Measurements from ENCODE around the gene SRC.

The SRC gene

GRCh38 chr20:37435607-37436006 is 89.7 kb downstream of the SRC start:
- DNase-seq: no peak

- DNase-seq: no peak
Observed at GRCh38 chr20:37436527-37437186, 90.7 kb downstream of the SRC start.

- no peak for DNase-seq
Observed at GRCh38 chr20:37437676-37438075, 91.7 kb downstream of the SRC start.

GRCh38 chr20:37438464-37439222 is 92.7 kb downstream of the SRC start:
- no peak for DNase-seq

- no peak for DNase-seq
Observed at GRCh38 chr20:37439223-37439933, 93.4 kb downstream of the SRC start.

GRCh38 chr20:37441023-37441422 is 95.1 kb downstream of the SRC start:
- DNase-seq: no peak

- DNase-seq: no peak
Observed at GRCh38 chr20:37442547-37442946, 96.6 kb downstream of the SRC start.

GRCh38 chr20:37442986-37443385 is 97.0 kb downstream of the SRC start:
- DNase-seq: no peak

- DNase-seq: no peak
Observed at GRCh38 chr20:37443596-37443995, 97.7 kb downstream of the SRC start.

- no peak for DNase-seq
Observed at GRCh38 chr20:37445041-37445440, 99.1 kb downstream of the SRC start.

GRCh38 chr20:37446286-37447032 is 100.5 kb downstream of the SRC start:
- no peak for DNase-seq

GRCh38 chr20:37447688-37448087 is 101.7 kb downstream of the SRC start:
- DNase-seq: no peak

GRCh38 chr20:37449276-37449675 is 103.3 kb downstream of the SRC start:
- DNase-seq: no peak

- DNase-seq: no peak
Observed at GRCh38 chr20:37450344-37450743, 104.4 kb downstream of the SRC start.

- no peak for DNase-seq
Observed at GRCh38 chr20:37451616-37452015, 105.7 kb downstream of the SRC start.

GRCh38 chr20:37452236-37452635 is 106.3 kb downstream of the SRC start:
- no peak for DNase-seq

GRCh38 chr20:37453288-37453687 is 107.3 kb downstream of the SRC start:
- no peak for DNase-seq

- no peak for DNase-seq
Observed at GRCh38 chr20:37453836-37454235, 107.9 kb downstream of the SRC start.

- no peak for DNase-seq
Observed at GRCh38 chr20:37454636-37455385, 108.9 kb downstream of the SRC start.
